Liver (tissue), 9 donors: ENCODE measurements around the gene KCNIP1. TPM values are rescaled to one million over a fixed set of nuclear protein-coding genes. Genes with fewer than 3 reads are reported as not detected.

Experiments
- DNase-seq: peaks from one replicate; pipeline ENCODE4 v3.0.0-alpha.2; 2017; ENCODE audit warnings: low spot score
- H3K27ac ChIP-seq, 2 donors: one replicate each; pipeline ENCODE4 v1.7.0; 2013; ENCODE audit warnings: inconsistent platforms in 2 of 2, low read length in 2 of 2, control low read depth in 1 of 2, low read depth in 1 of 2, mild to moderate bottlenecking in 1 of 2
- H3K27me3 ChIP-seq, 4 donors: one replicate each; pipeline versions ENCODE4 v1.6.1 to v1.7.0; 2013; ENCODE audit warnings: low read length in 3 of 4, inconsistent platforms in 1 of 4, mild to moderate bottlenecking in 1 of 4, moderate library complexity in 1 of 4; ENCODE audit not compliant: control insufficient read depth in 4 of 4, insufficient read depth in 4 of 4
- H3K36me3 ChIP-seq, 4 donors: one replicate each; pipeline versions ENCODE4 v1.6.1 to v1.7.0; 2013; ENCODE audit warnings: low read length in 3 of 4, mild to moderate bottlenecking in 3 of 4, low read depth in 1 of 4, moderate library complexity in 1 of 4; ENCODE audit not compliant: control insufficient read depth in 4 of 4, insufficient read depth in 3 of 4
- H3K4me1 ChIP-seq, 4 donors: one replicate each; pipeline versions ENCODE4 v1.6.1 to v1.7.0; 2013; ENCODE audit warnings: low read length in 3 of 4, mild to moderate bottlenecking in 3 of 4, moderate library complexity in 1 of 4; ENCODE audit not compliant: control insufficient read depth in 4 of 4, insufficient read depth in 4 of 4
- H3K4me3 ChIP-seq, 3 donors: one replicate each; pipeline versions ENCODE4 v1.6.1 to v1.7.0; 2013; ENCODE audit warnings: low read length in 3 of 3, control low read depth in 1 of 3, low read depth in 1 of 3, mild to moderate bottlenecking in 1 of 3
- H3K9ac ChIP-seq, 2 donors: one replicate each; pipeline ENCODE4 v1.7.0; 2013; ENCODE audit warnings: low read length in 2 of 2, mild to moderate bottlenecking in 2 of 2, moderate library complexity in 2 of 2, control low read depth in 1 of 2, low read depth in 1 of 2
- H3K9me3 ChIP-seq, 4 donors: one replicate each; pipeline versions ENCODE4 v1.6.1 to v1.7.0; 2013; ENCODE audit warnings: low read length in 3 of 4; ENCODE audit not compliant: control insufficient read depth in 4 of 4
- FOXA1 ChIP-seq: IDR thresholded peaks from 2 replicates; pipeline ENCODE4 v1.6.1; 2016; ENCODE audit warnings: antibody characterized with exemption
- FOXA2 ChIP-seq: IDR thresholded peaks from 2 replicates; pipeline ENCODE4 v1.6.1; 2016; ENCODE audit warnings: antibody characterized with exemption
- GABPA ChIP-seq, 2 donors: IDR thresholded peaks in 1 of 2; conservative IDR thresholded peaks in 1 of 2; 2 replicates each; pipeline ENCODE4 v1.6.1; 2016; ENCODE audit warnings: antibody characterized with exemption in 2 of 2, mild to moderate bottlenecking in 1 of 2, moderate library complexity in 1 of 2
- HNF4A ChIP-seq, 2 donors: conservative IDR thresholded peaks; 2 replicates each; pipeline ENCODE4 v1.6.1; 2016; ENCODE audit warnings: antibody characterized with exemption in 2 of 2, mild to moderate bottlenecking in 2 of 2
- HNF4G ChIP-seq: IDR thresholded peaks from 2 replicates; pipeline ENCODE4 v1.6.1; 2016; ENCODE audit warnings: antibody characterized with exemption
- JUND ChIP-seq, 2 donors: IDR thresholded peaks; 2 replicates each; pipeline ENCODE4 v1.6.1; 2016; ENCODE audit warnings: antibody characterized with exemption in 2 of 2
- NR2F2 ChIP-seq: IDR thresholded peaks from 2 replicates; pipeline ENCODE4 v1.6.1; 2016; ENCODE audit warnings: antibody characterized with exemption
- RAD21 ChIP-seq, 2 donors: IDR thresholded peaks; 2 replicates each; pipeline ENCODE4 v1.6.1; 2016; ENCODE audit warnings: antibody characterized with exemption in 2 of 2, mild to moderate bottlenecking in 2 of 2
- RXRA ChIP-seq, 2 donors: IDR thresholded peaks; 2 replicates each; pipeline ENCODE4 v1.6.1; 2017 to 2018; ENCODE audit warnings: antibody characterized with exemption in 2 of 2, mild to moderate bottlenecking in 1 of 2
- SP1 ChIP-seq: IDR thresholded peaks from 2 replicates; pipeline ENCODE4 v1.6.1; 2018; ENCODE audit warnings: antibody characterized with exemption, mild to moderate bottlenecking
- TAF1 ChIP-seq: conservative IDR thresholded peaks from 2 replicates; pipeline ENCODE4 v1.6.1; 2016; ENCODE audit warnings: antibody characterized with exemption, mild to moderate bottlenecking
- YY1 ChIP-seq: IDR thresholded peaks from 2 replicates; pipeline ENCODE4 v1.6.1; 2016; ENCODE audit warnings: antibody characterized with exemption, mild to moderate bottlenecking
- WGBS: extraction: QIAGEN DNeasy Blood & Tissue Kit; methylation state at CpG from one replicate; pipeline ENCODE4 v1.1.7; 2013; 5-methylcytosine and 5-hydroxymethylcytosine counted together
- polyA plus RNA-seq, 2 donors: library from polyadenylated mRNA; stranded (reverse) in 1 of 2; unstranded in 1 of 2; fragments of 200-250 nt in 1 of 2; fragments of >200 nt in 1 of 2; fragmentation: Nextera tagmentation in 1 of 2; extraction: Ambion mirVana in 1 of 2; gene quantifications; one replicate each; pipeline versions ENCODE4 v1.2.1 to v1.2.3, GENCODE V29; 2013 to 2015
- total RNA-seq, 2 donors: library from RNA; depleted of rRNA; stranded (reverse); fragments of >200 nt; gene quantifications; one replicate each; pipeline ENCODE4 v1.2.3, GENCODE V29; 2014
- TF ChIP-seq, protein P1 (sequence below): IDR thresholded peaks from 2 replicates; pipeline ENCODE4 v1.6.1; 2016; ENCODE audit warnings: antibody characterized with exemption, mild to moderate bottlenecking
- TF ChIP-seq, protein P2 (sequence below): fragments of 150-350 bp; IDR thresholded peaks from 2 replicates; pipeline ENCODE4 v1.5.1; 2017; ENCODE audit warnings: improper control_type of control experiment, low read depth, low read length; ENCODE audit not compliant: missing input control
- TF ChIP-seq, protein P3 (sequence below): IDR thresholded peaks from 2 replicates; pipeline ENCODE4 v1.6.1; 2016; ENCODE audit warnings: antibody characterized with exemption
- TF ChIP-seq, protein P4 (sequence below): IDR thresholded peaks from 2 replicates; pipeline ENCODE4 v1.6.1; 2016; ENCODE audit warnings: antibody characterized with exemption
- TF ChIP-seq, protein P5 (sequence below): IDR thresholded peaks from 2 replicates; pipeline ENCODE4 v1.6.1; 2016; ENCODE audit warnings: antibody characterized with exemption
- donor health status: healthy.
- donor health status: healthy.
- donor health status: healthy.
- donor health status: healthy.
- donor health status: healthy.

Gene KCNIP1
- total and polyA plus RNA-seq, 4 donors, result 0.08 to 0.23 TPM; not detected in 2

DNA sequence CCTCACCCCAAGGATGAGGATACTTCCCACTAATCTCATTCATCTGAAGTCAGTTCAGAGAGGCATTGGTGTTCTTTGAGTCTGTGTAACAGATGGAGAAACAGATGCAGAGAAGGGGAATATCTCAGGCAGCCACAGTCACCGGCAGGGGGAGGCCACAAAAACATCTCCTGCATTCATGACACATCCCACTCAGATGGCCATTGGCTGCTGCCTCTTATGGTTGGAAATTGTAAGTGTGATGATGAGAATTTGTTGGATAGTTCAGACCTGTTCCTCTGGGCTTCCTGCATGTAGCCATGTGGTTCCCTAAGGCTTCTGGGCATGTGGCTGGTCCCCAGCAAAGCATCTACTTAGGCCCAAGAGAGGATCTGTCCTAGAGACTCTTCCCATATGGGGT, 233.8 kb downstream of the KCNIP1 start:
- no peaks in the 10 kb centered on the region for H3K27me3 ChIP-seq
- no peaks in the 10 kb centered on the region for H3K4me1 ChIP-seq
- peaks cover 0 to 14% (median 5%) of the 10 kb centered on the region in 4 donors for H3K9me3 ChIP-seq
- TF ChIP-seq, protein P1, sequence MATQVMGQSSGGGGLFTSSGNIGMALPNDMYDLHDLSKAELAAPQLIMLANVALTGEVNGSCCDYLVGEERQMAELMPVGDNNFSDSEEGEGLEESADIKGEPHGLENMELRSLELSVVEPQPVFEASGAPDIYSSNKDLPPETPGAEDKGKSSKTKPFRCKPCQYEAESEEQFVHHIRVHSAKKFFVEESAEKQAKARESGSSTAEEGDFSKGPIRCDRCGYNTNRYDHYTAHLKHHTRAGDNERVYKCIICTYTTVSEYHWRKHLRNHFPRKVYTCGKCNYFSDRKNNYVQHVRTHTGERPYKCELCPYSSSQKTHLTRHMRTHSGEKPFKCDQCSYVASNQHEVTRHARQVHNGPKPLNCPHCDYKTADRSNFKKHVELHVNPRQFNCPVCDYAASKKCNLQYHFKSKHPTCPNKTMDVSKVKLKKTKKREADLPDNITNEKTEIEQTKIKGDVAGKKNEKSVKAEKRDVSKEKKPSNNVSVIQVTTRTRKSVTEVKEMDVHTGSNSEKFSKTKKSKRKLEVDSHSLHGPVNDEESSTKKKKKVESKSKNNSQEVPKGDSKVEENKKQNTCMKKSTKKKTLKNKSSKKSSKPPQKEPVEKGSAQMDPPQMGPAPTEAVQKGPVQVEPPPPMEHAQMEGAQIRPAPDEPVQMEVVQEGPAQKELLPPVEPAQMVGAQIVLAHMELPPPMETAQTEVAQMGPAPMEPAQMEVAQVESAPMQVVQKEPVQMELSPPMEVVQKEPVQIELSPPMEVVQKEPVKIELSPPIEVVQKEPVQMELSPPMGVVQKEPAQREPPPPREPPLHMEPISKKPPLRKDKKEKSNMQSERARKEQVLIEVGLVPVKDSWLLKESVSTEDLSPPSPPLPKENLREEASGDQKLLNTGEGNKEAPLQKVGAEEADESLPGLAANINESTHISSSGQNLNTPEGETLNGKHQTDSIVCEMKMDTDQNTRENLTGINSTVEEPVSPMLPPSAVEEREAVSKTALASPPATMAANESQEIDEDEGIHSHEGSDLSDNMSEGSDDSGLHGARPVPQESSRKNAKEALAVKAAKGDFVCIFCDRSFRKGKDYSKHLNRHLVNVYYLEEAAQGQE, result no peak
- TF ChIP-seq NR2F2 (no peak), RXRA (IDR thresholded peaks at IDR 0.05) (no peak), HNF4A (conservative IDR thresholded peaks at IDR 0.05) (no peak), YY1 (no peak), JUND (IDR thresholded peaks at IDR 0.05) (no peak), RAD21 (IDR thresholded peaks at IDR 0.05) (no peak), FOXA2 (no peak), TAF1 (no peak), GABPA (IDR thresholded peaks at IDR 0.05 in 1 of 2, conservative IDR thresholded peaks at IDR 0.05 in 1 of 2) (no peak), FOXA1 (no peak), SP1 (no peak), HNF4G (no peak)
- TF ChIP-seq, protein P2, sequence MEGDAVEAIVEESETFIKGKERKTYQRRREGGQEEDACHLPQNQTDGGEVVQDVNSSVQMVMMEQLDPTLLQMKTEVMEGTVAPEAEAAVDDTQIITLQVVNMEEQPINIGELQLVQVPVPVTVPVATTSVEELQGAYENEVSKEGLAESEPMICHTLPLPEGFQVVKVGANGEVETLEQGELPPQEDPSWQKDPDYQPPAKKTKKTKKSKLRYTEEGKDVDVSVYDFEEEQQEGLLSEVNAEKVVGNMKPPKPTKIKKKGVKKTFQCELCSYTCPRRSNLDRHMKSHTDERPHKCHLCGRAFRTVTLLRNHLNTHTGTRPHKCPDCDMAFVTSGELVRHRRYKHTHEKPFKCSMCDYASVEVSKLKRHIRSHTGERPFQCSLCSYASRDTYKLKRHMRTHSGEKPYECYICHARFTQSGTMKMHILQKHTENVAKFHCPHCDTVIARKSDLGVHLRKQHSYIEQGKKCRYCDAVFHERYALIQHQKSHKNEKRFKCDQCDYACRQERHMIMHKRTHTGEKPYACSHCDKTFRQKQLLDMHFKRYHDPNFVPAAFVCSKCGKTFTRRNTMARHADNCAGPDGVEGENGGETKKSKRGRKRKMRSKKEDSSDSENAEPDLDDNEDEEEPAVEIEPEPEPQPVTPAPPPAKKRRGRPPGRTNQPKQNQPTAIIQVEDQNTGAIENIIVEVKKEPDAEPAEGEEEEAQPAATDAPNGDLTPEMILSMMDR, result no peak
- TF ChIP-seq, protein P3, sequence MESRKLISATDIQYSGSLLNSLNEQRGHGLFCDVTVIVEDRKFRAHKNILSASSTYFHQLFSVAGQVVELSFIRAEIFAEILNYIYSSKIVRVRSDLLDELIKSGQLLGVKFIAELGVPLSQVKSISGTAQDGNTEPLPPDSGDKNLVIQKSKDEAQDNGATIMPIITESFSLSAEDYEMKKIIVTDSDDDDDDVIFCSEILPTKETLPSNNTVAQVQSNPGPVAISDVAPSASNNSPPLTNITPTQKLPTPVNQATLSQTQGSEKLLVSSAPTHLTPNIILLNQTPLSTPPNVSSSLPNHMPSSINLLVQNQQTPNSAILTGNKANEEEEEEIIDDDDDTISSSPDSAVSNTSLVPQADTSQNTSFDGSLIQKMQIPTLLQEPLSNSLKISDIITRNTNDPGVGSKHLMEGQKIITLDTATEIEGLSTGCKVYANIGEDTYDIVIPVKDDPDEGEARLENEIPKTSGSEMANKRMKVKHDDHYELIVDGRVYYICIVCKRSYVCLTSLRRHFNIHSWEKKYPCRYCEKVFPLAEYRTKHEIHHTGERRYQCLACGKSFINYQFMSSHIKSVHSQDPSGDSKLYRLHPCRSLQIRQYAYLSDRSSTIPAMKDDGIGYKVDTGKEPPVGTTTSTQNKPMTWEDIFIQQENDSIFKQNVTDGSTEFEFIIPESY, result no peak
- TF ChIP-seq, protein P4, sequence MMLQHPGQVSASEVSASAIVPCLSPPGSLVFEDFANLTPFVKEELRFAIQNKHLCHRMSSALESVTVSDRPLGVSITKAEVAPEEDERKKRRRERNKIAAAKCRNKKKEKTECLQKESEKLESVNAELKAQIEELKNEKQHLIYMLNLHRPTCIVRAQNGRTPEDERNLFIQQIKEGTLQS, result no peak
- peak; percentile 1 for DNase-seq
- H3K9ac ChIP-seq, result no peak overlapping the region
- H3K4me3 ChIP-seq, result no peak overlapping the region
- no peak overlapping the region for H3K27ac ChIP-seq
- WGBS, result 88% methylated on average over 1 of the region's 1 CpG
- H3K36me3 ChIP-seq, result no peaks in the 10 kb centered on the region

DNA sequence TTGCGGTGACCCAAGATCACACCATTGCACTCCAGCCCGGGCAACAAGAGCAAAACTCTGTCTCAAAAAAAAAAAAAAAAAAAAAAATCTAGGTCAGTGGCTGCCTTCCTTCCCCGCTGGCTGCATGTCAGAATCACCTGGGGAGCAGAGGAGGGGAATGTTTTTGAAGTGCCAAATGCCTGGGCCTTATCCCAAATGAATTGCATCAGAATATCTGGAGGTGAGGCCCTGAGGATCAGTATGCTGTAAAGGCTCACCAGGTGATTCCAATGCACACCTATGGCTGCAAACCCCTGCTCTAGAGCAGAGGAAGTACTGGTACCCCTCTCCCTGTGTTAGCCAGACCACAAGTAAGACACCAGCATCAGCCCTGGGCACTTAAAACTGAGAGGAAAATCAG, 235.0 kb downstream of the KCNIP1 start:
- TF ChIP-seq, protein P3, result no peak
- TF ChIP-seq, protein P2, result no peak
- TF ChIP-seq NR2F2, result no peak
- no peak for TF ChIP-seq SP1
- no peak for TF ChIP-seq RXRA (IDR thresholded peaks at IDR 0.05)
- no peak for TF ChIP-seq HNF4A (conservative IDR thresholded peaks at IDR 0.05)
- no peak for TF ChIP-seq TAF1
- TF ChIP-seq, protein P5, sequence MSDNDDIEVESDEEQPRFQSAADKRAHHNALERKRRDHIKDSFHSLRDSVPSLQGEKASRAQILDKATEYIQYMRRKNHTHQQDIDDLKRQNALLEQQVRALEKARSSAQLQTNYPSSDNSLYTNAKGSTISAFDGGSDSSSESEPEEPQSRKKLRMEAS, result no peak
- 63% methylated on average over 3 of the region's 3 CpGs for WGBS
- no peak overlapping the region for H3K9ac ChIP-seq
- H3K27me3 ChIP-seq, result no peaks in the 10 kb centered on the region
- H3K36me3 ChIP-seq, result no peaks in the 10 kb centered on the region
- H3K27ac ChIP-seq, result no peak overlapping the region
- peak; percentile 2 for DNase-seq
- no peak overlapping the region for H3K4me3 ChIP-seq
- H3K4me1 ChIP-seq, result no peaks in the 10 kb centered on the region
- peaks cover 0 to 14% (median 5%) of the 10 kb centered on the region in 4 donors for H3K9me3 ChIP-seq
